Stimulated activated CD8-positive, alpha-beta memory T cell treated with anti-CD3 and anti-CD28 coated beads, Interleukin-4, amount 100 ng/mL, for 48 hours (primary cell): Measurements from ENCODE around the gene LAGE3.
"Not testable (repeated sequence)": the region's sequence is repeated elsewhere in the genome, so short reads cannot be mapped to it uniquely, and the experiment has no call there.

ENCODE experiments used
- DNase-seq: peaks from one replicate; pipeline ENCODE4 v3.0.0-alpha.2; 2020

Gene LAGE3

DNA sequence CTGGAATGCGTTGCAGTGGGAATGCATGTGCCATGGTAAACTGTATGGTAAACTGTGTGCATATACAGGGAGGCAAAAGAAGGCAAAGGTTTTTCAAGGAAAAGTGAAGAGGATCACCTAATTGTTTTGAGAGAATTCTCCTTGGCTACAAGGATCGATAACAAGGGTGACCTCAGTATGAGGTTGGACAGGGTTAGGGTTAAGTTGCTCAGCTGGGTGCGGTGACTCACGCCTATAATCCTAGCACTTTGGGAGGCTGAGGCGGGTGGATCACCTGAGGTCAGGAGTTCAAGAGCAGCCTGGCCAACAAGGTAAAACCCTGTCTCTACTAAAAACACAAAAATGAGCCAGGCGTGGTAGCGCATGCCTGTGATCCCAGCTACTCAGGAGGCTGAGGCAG is 22.3 kb upstream of the LAGE3 start:
- not testable (repeated sequence) for DNase-seq

DNA sequence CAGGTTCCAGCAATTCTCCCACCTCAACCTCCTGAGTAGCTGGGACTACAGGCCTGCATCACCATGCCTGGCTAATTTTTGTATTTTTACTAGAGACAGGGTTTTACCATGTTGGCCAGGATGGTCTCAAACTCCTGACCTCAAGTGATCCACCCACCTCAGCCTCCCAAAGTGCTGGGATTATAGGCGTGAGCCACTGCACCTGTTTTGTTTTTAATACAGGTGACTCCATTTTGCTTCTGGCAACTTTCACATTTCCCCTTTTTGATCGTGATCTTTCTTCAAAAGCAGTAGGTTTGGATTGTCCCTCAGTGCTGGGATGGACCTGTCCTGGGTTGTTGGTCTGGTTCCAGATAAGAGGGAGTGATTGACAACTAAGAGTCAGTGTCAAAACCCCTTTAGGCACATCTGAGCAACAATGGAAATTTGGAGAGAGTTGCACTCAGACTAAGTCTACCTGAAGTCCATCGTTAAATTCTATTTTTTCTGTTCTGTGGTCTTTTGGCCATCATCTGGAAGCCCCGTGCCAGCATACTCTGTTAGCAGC is 17.6 kb upstream of the LAGE3 start:
- not testable (repeated sequence) for DNase-seq

DNA sequence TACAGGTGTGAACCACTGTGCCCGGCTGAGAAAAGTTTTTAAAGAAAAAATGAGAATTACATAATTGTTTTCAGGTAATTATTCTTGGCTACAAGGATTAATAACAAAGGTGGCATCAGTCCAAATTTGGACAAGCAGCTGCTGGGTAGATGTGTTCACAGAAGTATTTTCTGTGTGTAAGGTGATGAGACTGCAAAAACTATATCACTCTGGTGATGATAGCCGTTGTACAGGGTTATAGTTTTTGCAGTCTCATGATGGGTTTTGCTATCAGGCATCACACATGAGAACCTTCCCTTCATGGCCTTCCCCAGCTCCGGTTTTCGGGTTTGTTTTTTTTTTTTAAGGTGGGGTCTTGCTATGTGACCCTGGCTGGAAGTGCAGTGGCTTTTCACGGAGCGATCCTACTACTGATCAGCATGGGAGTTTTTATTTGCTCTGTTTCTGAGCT is 16.4 kb upstream of the LAGE3 start:
- DNase-seq: no peak

DNA sequence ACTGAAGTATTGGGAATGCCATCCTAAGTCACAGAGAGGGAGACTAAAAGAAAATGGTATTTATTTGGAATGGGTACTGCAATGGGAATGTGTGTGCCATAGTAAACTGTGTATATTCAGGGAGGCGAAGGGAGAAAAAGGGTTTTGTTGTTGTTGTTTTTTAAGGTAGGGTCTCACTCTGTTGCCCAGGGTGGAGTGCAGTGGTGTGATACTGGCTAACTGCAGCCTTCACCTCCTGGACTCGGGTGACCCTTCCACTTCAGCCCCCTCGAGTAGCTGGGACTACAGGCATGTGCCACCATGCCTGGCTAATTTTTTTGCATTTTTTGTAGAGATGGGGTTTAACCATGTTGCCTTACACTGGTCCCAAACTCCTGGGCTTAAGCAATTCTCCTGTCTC is 15.6 kb upstream of the LAGE3 start:
- DNase-seq: no peak

DNA sequence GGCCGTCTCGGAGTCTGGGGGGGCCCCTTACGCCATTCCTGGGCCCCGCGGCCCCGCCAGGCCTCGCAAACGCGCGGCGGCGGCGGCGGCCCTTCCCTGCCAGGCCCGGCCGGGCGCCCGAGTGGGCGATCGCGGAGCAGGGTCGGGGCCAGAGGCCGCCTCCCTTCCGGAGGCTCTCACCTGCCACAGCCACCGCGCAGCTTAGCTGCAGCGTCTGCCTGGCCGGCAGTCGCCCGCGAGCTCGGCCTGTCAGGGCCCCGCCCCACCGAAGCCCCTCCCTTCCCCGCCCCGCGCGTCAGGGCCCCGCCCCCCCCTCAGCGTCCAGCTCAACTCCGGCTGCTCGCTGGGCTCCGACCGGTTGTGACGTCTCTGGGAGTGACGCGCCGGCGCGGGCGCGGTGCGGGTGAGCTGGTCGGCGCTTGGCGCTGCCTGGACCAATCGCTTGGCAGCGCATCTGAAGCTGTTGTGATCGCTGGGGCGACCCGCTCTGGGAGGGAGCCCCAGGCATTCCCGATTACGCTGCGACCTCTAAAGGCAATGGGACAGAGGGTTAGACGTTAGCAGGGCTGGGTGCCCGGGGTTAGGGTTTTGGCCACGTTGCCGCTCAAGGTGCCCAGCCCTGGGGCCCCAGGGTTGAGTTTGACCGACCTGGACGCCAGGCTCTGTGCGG is 11.5 kb upstream of the LAGE3 start, which contains the start of gene SLC10A3:
Gene SLC10A3 (minus strand): TSS at position 216 of the 670 bp plus-strand sequence. CDS start 1,689 bp downstream, outside the sequence.
- DNase-seq: peak; percentile 89

DNA sequence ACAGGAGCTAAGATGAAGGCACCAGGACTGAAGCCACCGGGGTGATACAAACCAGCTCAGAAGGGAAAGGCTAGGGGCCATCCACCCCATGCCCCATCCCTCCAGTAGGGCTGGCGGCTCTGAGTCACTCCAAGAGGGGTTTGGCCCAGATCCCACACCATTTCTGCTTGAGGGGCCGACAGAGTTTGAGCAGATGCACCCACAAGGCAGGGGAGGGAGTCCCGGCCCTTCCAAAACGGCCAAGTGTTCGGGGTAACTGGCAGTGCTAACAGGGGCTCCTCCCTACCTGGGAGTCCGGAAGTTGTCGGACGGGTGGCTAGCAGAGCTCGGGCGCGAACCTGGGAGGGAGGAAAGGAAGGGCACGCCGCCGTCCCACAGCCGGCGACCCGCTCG is 10.9 kb upstream of the LAGE3 start:
- DNase-seq: peak; percentile 37

DNA sequence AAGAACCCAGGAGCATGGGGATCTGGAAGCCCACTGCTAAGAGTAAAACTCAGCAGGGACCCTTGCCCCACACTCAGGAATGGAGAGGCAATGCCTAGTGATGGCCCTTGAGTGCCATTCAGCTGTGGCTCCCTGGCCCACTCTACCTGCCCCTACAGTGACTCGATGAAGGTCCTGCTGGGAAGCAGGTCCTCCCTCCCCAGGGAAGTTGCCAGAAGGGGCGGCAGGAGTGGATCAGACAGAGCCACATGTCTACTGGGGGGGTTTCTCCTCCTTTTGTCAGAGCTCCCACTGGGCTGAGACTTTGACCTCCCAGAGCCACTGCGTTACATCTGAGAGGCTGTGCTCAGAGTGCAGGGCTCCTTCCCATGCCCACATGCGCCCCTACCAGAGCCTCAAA is 10.1 kb upstream of the LAGE3 start:
- DNase-seq: no peak

DNA sequence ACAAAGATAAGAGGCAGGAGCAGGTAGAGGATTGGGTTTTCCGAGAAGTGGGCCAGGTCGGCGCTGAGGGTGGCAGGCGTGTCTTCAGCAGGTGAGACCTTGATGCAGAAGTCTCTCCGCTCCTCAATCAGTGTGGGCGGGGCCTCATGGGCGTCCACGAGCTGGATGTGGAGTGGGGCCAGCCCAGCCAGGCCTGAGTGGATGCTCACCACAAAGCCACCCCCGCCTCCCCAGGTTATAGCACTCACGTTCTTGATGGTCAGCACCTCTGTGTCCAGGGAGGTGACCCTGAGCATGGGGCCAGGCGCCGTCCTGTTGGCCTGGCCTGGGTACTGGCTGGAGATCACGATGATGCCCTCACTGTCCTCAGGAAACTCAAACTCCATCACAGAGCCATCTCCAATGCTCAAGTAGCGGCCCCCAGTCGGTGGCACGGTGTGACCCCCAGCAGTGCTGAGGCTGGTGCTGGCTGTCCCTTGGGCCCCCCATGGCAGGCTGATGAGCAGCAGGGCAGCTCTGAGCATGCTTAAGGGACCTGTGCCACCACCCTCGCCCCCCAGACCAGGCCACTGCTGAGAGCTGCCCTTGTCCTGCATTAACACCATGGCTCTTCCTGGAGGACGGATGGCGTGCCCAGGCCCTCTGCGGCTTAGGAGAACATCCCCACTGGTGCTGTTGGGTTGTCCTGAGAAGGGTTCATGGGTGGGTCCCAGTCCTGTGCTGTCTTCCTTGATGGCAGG is 9.4 kb upstream of the LAGE3 start:
- DNase-seq: no peak

DNA sequence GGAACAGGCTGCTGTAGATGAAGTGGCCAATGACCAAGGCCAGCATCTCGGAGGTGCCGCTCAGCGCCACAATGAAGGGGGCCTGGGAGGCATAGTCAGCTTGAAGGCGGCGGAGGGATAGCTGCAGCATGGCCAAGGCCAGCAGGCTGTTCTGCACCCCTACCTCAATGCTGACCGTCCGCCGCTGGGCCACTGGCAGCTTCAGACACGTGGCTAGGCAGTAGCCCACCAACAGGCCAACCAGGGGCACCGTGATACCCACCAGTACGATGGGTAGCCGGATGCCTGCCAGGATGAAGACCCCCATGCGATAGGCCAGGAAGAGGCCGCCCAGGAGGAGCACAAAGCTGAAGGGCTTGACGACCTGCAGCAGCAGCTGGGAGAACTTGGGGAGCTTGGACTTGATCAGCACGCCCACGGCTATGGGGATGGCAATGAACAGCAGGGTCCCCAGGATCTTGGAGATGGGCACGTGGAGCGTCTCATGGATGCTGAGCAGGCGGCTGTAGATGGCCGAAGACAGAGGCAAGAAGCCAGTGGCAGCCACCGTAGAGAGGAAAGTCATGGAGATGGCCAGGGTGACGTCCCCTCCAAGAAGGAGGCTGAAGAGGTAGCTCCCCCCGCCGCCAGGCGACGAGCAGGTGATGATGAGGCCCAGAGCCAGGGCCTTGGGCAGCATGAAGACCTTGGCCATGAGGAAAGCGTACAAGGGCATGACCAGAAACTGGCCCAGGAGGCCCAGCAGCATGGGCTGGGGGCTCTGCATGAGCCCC is 8.6 kb upstream of the LAGE3 start:
- DNase-seq: no peak

DNA sequence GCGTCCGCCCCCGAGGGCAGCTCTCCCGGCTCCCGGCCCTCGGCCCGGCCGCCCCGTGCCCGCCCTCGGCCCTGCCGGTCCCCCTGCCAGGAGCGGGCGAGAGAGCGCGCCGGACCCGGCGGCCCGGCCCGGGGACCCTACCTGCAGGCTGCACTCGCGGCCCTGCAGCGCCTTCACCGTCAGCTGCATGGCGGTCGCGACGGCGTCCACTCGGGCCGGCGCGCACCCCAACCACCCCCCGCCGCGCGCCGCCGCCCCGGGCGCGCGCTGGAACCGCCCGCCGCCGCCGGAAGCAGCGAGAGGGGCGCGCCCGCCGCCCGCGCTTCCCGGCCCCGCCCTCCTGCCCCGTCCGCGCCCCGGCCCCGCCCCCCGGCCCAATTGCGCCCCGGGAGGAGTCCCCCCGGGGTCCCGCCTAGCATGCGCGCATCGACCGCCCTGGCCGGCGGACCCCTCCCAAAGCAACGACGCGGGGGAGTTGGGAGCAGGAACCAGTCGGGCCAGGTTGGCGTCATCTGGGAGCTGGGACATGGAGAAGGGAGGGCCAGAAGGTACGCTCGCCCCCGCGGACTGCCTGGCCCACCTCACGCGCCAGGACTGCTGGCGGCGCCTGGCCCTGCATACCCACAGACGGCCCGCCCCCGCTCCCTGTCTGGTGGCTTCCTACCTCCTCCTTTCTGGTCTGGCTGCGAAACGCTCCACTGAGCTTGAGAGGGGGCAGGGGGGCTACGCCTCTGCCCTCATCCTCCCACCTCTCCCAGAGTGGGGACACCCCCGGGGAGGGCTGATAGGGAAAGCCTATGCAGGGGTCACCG is 7.5 kb upstream of the LAGE3 start, which contains the start of gene UBL4A:
Gene UBL4A (minus strand): TSS at position 220 of the 812 bp plus-strand sequence. CDS start 31 bp downstream, at position 189.
- peak; percentile 65 for DNase-seq

DNA sequence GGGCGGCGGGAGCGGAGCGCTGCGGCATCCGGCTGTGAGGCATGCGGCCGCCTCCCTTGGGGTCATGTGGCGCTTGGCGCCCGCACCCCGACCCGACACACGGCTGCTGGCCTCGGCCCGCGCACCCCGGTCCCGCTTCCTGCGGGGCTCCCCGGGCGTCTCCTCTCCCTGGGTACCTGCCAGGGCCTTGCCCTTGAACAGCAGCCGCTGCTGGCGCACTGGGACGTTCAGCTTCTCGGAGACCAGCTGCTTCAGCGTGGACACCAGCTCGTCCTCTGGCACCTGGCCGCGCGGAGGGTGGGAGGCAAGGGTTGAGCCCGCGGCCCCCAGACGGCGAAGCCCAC is 6.9 kb upstream of the LAGE3 start:
- peak; percentile 44 for DNase-seq

DNA sequence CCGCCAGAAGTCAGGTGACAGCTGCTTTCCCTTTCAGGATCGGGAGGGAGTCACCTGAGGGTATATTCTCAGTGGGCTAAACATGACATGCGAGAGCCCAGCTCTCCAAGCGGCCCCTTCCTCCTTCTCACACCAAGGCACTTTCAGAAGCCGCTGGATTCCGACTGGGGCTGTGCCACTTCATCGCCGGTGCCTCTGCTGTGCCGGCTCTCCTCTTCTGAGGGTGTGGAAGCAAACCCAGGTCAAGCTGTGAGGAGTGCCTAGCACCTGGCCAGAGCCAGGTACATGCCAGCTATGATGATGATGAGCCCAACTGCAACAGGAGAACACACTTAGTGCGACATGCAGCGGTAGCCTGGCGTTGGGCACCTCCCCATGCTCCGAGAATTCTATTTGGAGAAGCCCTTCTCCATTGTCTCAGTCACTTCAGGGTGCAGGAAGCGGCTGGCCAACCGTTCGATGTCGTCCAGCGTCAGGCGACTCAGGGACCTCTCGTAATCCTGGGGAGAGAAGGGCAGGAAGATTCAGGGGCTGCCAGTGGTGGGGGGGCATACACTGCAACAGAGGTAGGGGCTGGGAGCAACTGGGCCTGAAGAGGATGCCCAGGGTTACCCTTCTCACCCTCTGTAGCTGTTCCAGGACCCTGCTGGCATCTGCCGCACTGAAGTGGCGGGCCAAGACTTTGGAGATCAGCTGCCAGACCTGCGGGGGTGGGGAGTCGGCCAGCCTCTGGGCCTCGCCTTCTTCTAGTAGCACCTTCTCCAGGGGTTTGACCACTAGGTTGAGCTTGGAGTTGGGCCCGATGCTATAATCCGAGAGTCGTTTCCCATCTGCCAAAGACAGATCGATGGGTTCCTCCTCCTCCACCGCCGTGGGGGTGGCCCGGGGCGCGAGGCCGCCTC is 6.3 kb upstream of the LAGE3 start:
- DNase-seq: no peak

DNA sequence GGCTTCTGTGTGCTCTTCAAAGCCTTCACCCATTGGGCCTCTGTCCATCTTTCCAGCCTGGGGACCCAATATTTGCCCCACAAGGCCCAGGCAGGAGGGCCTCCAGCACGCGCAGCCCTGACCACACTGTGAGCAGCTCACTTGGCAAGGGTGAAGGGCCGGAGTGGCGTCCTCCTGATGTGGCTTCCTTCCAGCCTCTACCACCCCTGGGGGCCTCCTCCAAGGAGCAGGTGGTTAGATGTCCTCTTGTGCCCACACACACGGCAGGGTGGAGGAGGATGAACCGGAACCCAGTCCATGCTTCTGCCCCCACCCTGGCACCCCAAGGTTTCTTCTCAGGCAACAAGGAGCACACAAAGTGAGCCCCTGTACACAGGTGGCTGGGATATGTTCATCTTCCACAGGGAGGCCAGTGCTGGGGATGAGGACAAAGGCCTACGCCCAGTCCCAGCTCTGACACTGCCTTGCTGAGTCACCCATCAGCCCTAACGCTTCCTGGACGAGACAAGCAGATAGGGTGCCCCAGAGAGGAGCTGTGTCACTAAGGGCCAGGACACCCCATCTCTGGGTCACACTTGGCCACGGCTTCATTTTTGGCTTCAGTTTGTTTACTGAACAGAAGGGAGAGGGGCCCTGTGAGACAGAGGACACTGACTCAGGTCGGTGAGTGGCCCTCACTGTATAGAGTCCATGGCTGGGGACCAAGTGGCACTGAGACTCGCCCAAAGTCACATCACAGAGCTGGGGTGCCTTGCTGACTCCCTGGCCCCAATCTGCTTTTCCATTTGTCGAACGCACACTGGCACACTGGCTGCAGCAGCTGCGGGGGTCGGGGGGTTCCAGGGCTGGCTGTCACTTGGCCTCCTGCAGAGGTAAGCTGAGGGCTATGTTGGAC is 5.4 kb upstream of the LAGE3 start:
- DNase-seq: no peak

DNA sequence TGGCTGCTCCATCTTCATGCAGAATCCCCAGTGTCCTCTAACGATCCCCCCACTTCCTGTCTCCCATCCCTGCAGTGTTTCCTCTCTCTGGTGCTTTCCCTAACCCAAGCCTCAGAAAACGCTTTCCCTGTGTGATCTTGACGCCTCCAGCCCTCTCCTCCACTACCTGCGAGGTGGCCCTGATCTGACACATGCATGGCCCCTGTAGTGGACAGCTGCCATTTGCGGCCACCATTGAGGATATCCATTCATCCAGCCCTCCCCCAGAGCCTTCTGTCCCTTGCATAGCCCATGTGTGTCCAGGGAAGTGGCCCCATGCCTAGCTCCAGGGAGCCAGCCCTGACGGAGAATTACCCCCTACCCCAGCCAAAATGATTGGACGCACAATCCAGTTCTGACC is 4.2 kb upstream of the LAGE3 start:
- DNase-seq: no peak

DNA sequence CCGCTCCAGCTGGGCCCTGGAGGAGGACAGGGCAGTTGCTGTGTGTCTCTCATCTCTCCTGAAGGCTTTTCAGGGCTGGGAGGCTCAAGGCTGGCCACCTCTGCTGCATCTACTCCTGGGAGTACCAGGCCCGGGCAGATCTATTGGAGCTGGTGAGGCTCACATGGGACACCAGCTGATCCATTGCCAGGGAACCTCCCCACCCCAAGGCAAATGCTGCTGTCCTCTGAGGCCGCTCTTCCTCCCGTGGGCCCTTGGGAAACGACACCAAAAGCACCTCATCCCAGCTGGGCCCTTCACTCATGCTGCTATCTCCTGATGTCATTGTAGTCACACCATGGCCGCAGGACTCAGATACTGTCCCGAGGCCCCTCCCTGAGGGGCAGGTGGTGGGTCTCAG is 3.7 kb upstream of the LAGE3 start:
- no peak for DNase-seq

DNA sequence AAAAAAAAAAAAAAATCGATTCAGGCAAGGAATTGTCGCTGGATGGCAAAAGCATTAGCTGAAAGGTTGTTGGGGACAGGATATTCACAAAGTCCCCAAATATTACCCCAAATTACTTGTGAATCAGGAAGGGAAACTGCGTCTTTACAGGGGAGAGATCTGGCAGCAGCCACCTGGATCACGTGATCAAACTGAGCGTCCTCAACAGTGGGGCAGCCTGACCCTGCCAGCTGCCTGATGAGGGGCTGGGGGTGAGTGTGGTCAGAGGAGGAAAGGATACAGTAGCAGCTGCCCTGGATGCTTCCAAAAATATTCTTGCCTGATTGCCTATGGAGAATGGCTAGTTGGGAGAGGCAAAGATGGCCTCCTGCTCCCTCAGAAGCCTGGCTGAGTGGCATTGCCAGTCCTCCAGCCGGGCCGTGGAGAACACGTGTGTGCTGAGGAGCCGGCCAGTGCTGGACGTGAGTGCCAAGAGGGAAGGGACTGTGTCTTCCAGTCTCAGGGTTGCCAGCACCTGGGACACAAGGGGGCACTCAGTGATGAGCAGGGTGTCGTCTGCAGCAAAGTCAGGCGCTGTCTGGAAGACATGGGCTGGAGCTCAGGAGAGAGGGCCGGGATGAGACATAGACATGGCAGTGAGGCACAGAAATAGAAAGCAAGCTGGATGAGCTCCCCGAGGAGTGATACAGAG is 3.0 kb upstream of the LAGE3 start:
- DNase-seq: no peak

DNA sequence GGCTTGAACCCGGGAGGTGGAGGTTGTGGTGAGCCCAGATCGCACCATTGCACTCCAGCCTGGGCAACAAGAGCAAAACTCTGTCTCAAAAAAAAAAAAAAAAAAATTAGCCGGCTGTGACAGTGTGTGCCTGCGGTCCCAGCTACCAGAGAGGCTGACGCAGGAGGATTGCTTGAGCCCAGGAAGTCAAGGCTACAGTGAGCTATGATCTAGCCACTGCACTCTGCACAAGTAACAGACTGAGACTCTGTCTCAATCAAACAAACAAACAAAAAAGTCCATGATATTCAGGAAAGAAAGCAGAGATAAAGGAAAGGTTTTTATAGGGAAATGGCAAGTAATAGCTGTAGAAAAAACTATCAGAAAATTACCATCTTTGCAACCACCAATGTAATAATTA is 2.1 kb upstream of the LAGE3 start:
- DNase-seq: no peak

DNA sequence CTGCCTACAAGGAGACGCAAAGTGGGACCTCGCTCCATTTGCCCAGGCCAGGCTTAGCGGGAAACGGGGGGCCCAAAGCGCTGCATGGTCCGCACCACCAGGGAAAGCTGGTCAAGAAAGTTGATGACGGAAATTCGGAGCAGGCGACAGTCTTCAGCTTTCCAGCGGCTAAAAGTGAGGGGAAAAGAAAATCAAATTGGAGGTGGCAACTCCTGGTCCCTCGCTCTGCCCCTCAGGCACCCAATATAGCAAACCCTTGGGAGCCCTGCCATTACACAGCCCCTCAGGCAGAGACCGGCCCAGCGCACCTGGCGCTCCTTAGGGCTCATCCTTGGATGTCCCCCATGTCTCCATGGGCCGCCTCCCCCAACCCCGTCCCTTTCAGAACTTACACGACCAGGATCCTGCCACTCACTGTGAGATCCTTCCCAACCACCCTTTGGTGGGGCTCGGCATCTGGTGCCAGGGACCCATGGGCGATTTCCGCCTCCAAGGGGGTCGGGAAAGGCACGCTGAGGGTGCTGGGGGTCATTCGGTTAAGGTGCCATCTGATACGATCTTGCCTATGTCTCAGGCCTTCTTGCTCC is 1.1 kb downstream of the LAGE3 start:
- no peak for DNase-seq

DNA sequence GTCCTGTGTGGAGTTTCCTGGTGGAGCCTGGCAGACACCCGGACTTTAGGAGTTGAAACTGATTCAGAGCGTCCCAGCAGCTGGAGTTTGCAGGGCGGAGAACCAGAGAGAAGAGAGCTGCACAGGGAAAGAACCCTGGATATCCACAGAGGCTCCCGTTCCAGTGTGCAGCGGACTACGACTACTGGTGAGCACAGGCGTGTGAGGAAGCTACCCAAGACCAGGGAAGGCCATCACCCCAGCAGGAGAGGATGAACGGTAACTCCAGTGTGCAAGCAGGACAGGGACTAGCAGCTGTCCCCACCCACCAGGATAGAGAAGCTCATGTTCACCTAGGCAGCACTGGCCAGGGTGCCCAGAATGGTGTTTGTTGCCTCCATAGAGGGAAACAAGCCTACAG is 2.3 kb downstream of the LAGE3 start:
- DNase-seq: no peak
